ENCODE results near the gene CDKL1. TPM values are rescaled to one million over a fixed set of nuclear protein-coding genes. Genes with fewer than 3 reads are reported as not detected.

CDKL1 gene
- total and polyA plus RNA-seq, 7 donors, result 0.46 to 4.5 (median 2.0) TPM

GRCh38 chr14:50342221-50343078 is 54.2 kb downstream of the CDKL1 start:
- peak; percentile 77 to 87 (median 82) for ATAC-seq
- peak; percentile 35 for TF ChIP-seq CTCF (IDR thresholded peaks at IDR 0.05)
- H3K9me3 ChIP-seq, result no peaks in the 10 kb centered on the region
- peak in 1 of 2 donors; percentile 61 for DNase-seq
- peak overlapping the region; percentile 43 for H3K27ac ChIP-seq
- no peaks in the 10 kb centered on the region for H3K27me3 ChIP-seq (ENCODE audit: insufficient read depth in 3 of 3, low read length in 2 of 3)
- peaks cover 9% of the 10 kb centered on the region for H3K4me1 ChIP-seq
- peak overlapping the region; percentile 46 for H3K4me3 ChIP-seq
- peaks cover 0 to 7% of the 10 kb centered on the region in 2 donors for H3K36me3 ChIP-seq (ENCODE audit: insufficient read depth in 1 of 2, low read depth in 1 of 2)
- intact Hi-C loops (cut with DNase I), result loop anchor here in 1 of 2 donors (5.0 kb wide), 1 partner anchor 190 kb away; the partner anchor contains the start of gene MAP4K5
- WGBS, 3 donors, result 4 to 12% (median 7%) methylated on average over 8 of the region's 8 CpGs

- no peak for TF ChIP-seq CTCF (IDR thresholded peaks at IDR 0.05)
- intact Hi-C loops (cut with DNase I), result loop anchor here in 1 of 2 donors (5.0 kb wide), 1 partner anchor 191 kb away; the partner anchor contains the start of gene MAP4K5
- Histone ChIP-seq H3K9me3 (no peaks in the 10 kb centered on the region), H3K4me1 (peaks cover 8% of the 10 kb centered on the region), H3K27me3 (ENCODE audit: insufficient read depth in 3 of 3, low read length in 2 of 3) (no peaks in the 10 kb centered on the region), H3K27ac (no peak overlapping the region), H3K4me3 (no peak overlapping the region), H3K36me3 (ENCODE audit: insufficient read depth in 1 of 2, low read depth in 1 of 2) (peaks cover 0 to 7% of the 10 kb centered on the region in 2 donors)
- DNase-seq (no peak), ATAC-seq (no peak)
- 79 to 87% (median 83%) methylated on average over 9 of the region's 9 CpGs for WGBS, 3 donors
These were observed 55.7 kb downstream of the CDKL1 start for GRCh38 chr14:50340963-50341362.

- TF ChIP-seq CTCF (IDR thresholded peaks at IDR 0.05), result no peak
- whole genome bisulfite sequencing, 3 donors, result 91 to 92% (median 92%) methylated on average over 5 of the region's 5 CpGs
- intact Hi-C loops (cut with DNase I), result loop anchor here in 1 of 2 donors (5.0 kb wide), 1 partner anchor 192 kb away; the partner anchor contains the start of gene MAP4K5
These were observed 56.6 kb downstream of the CDKL1 start for GRCh38 chr14:50340045-50340444.

GRCh38 chr14:50339178-50339804 is 57.4 kb downstream of the CDKL1 start:
- ATAC-seq, result no peak
- Histone ChIP-seq H3K27ac (no peak overlapping the region), H3K36me3 (ENCODE audit: insufficient read depth in 1 of 2, low read depth in 1 of 2) (peaks cover 0 to 7% of the 10 kb centered on the region in 2 donors), H3K9me3 (no peaks in the 10 kb centered on the region), H3K4me3 (no peak overlapping the region), H3K27me3 (ENCODE audit: insufficient read depth in 3 of 3, low read length in 2 of 3) (no peaks in the 10 kb centered on the region), H3K4me1 (peaks cover 20% of the 10 kb centered on the region)
- TF ChIP-seq CTCF (IDR thresholded peaks at IDR 0.05), result no peak
- intact Hi-C loops (cut with DNase I), result no loop called here
- WGBS, 3 donors, result 69 to 78% (median 70%) methylated on average over 3 of the region's 3 CpGs
- no peak for DNase-seq

More at GRCh38 chr14:50340045-50340444, 56.6 kb downstream of the CDKL1 start:
- Histone ChIP-seq H3K9me3 (no peaks in the 10 kb centered on the region), H3K4me1 (peaks cover 16% of the 10 kb centered on the region), H3K4me3 (no peak overlapping the region), H3K36me3 (ENCODE audit: insufficient read depth in 1 of 2, low read depth in 1 of 2) (peaks cover 0 to 7% of the 10 kb centered on the region in 2 donors), H3K27ac (no peak overlapping the region), H3K27me3 (ENCODE audit: insufficient read depth in 3 of 3, low read length in 2 of 3) (no peaks in the 10 kb centered on the region)
- no peak for ATAC-seq
- no peak for DNase-seq

All from psoas muscle (tissue), 8 donors.